CD4-positive, alpha-beta T cell (primary cell): ENCODE data around the gene RBMS3. TPM values are rescaled to one million over a fixed set of nuclear protein-coding genes. Genes with fewer than 3 reads are reported as not detected.

ENCODE experiments used
- ATAC-seq: fragments of 200-7000 bp; cut with Tn5 transposase; one replicate; pipeline ENCODE4 v1.10.0; 2022; ENCODE audit warnings: mild to moderate bottlenecking; ENCODE audit not compliant: poor library complexity
- CTCF ChIA-PET: fragments of 350-600 bp; sonication (Branson Sonifier 250); formaldehyde crosslinking; loops from one replicate; lab custom pipeline; 2021; ENCODE audit warnings: antibody characterized with exemption, inconsistent platforms; lab: Charles Lee
- POLR2A ChIA-PET: fragments of 350-600 bp; sonication (Branson Sonifier 250); formaldehyde crosslinking; loops from one replicate; lab custom pipeline; 2021; ENCODE audit warnings: antibody characterized with exemption, inconsistent platforms; lab: Charles Lee
- DNase-seq, 14 experiments: peaks; one replicate each; pipeline ENCODE4 v3.0.0-alpha.2; 2013 to 2020; ENCODE audit warnings: mixed read lengths in 2 of 14
- H3K27ac ChIP-seq, 2 donors: one replicate each; pipeline versions ENCODE4 v1.5.1 to v1.7.0; 2013; ENCODE audit warnings: low read length in 2 of 2, low read depth in 1 of 2, mild to moderate bottlenecking in 1 of 2
- H3K27me3 ChIP-seq, 2 experiments: 1 replicate in 1 of 2; 2 replicates in 1 of 2; pipeline versions ENCODE4 v1.6.1 to v1.7.0; 2013; ENCODE audit warnings: low read length in 2 of 2, control low read depth in 1 of 2, mild to moderate bottlenecking in 1 of 2, moderate library complexity in 1 of 2; ENCODE audit not compliant: insufficient read depth in 2 of 2, control insufficient read depth in 1 of 2
- H3K36me3 ChIP-seq: one replicate; pipeline ENCODE4 v1.6.1; 2013; ENCODE audit warnings: low read length, control low read depth; ENCODE audit not compliant: insufficient read depth
- H3K4me1 ChIP-seq: one replicate; pipeline ENCODE4 v1.6.1; 2013; ENCODE audit warnings: low read length, control low read depth; ENCODE audit not compliant: insufficient read depth
- H3K4me3 ChIP-seq: one replicate; pipeline ENCODE4 v1.5.1; 2013; ENCODE audit warnings: mild to moderate bottlenecking, low read length, moderate library complexity
- H3K9me3 ChIP-seq, 2 experiments: 1 replicate in 1 of 2; 2 replicates in 1 of 2; pipeline versions ENCODE4 v1.6.1 to v1.7.0; 2013; ENCODE audit warnings: low read length in 2 of 2, mild to moderate bottlenecking in 2 of 2, control low read depth in 1 of 2, moderate library complexity in 1 of 2; ENCODE audit not compliant: control insufficient read depth in 1 of 2, insufficient read depth in 1 of 2
- H3K27ac Mint-ChIP-seq: one replicate; pipeline ENCODE4 v1.8.0; 2020; ENCODE audit warnings: mixed read lengths
- H3K27me3 Mint-ChIP-seq: one replicate; pipeline ENCODE4 v1.8.0; 2021; ENCODE audit warnings: mixed read lengths
- H3K36me3 Mint-ChIP-seq: one replicate; pipeline ENCODE4 v1.8.0; 2021; ENCODE audit warnings: low read depth, mixed read lengths
- H3K4me1 Mint-ChIP-seq: one replicate; pipeline ENCODE4 v1.8.0; 2021; ENCODE audit warnings: low read depth, mixed read lengths
- H3K4me3 Mint-ChIP-seq: one replicate; pipeline ENCODE4 v1.8.0; 2020; ENCODE audit warnings: mild to moderate bottlenecking, mixed read lengths
- H3K9me3 Mint-ChIP-seq: one replicate; pipeline ENCODE4 v1.8.0; 2020; ENCODE audit warnings: mixed read lengths
- intact Hi-C, 2 experiments: fragments of 100-400 bp; cut with DNase I in 1 of 2; cut with micrococcal nuclease in 1 of 2; formaldehyde crosslinking; loops; one replicate each; pipeline versions ENCODE4 v1.15.1 to v1.9.0; 2023 to 2025; cut with DNase I, micrococcal nuclease
- total RNA-seq, 174 experiments: library from RNA in 2 of 174; stranded (reverse) in 2 of 174; gene quantifications; one replicate each; pipeline ENCODE4 v1.2.3 and lab custom pipeline; 2021 to 2026
- TF ChIP-seq, protein P1 (sequence below): fragments of 200-600 bp; IDR thresholded peaks from one replicate; pipeline ENCODE4 v1.8.0; 2022; ENCODE audit warnings: antibody characterized with exemption, mild to moderate bottlenecking

RBMS3 gene
- total RNA-seq, 2 experiments from 2014 or later: 1.6 to 1.7 TPM

DNA sequence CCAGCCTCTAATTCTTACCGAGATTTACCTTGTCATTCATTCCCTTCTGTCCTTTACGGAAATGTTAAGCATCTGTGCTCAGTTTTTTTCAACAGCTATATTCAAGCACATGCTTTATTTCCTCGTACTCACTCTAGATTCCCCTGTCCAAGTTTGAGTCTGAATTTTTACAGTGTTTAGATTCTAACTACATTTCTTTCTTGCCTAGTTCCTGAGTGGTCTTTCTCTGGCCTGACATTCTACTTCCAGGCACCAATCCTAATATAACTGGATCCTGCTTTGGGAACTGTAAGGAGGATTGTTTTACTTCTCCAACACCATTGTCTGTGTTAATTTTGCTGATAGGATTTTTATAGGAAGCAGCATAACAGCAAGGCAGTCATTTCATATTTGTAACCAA lies 222.4 kb downstream of the RBMS3 start:
- Histone ChIP-seq H3K36me3 (no peaks in the 10 kb centered on the region), H3K27me3 (no peaks in the 10 kb centered on the region), H3K9me3 (no peaks in the 10 kb centered on the region), H3K4me1 (no peaks in the 10 kb centered on the region), H3K27ac (no peak overlapping the region), H3K4me3 (no peak overlapping the region)
- Mint-ChIP-seq H3K4me3 (no peak overlapping the region), H3K36me3 (no peaks in the 10 kb centered on the region), H3K27ac (no peak overlapping the region), H3K9me3 (no peaks in the 10 kb centered on the region), H3K27me3 (no peaks in the 10 kb centered on the region), H3K4me1 (no peaks in the 10 kb centered on the region)
- POLR2A ChIA-PET: no interaction called here
- ATAC-seq (no peak), DNase-seq (no peak)
- intact Hi-C loops: no loop called here
- TF ChIP-seq, protein P1, sequence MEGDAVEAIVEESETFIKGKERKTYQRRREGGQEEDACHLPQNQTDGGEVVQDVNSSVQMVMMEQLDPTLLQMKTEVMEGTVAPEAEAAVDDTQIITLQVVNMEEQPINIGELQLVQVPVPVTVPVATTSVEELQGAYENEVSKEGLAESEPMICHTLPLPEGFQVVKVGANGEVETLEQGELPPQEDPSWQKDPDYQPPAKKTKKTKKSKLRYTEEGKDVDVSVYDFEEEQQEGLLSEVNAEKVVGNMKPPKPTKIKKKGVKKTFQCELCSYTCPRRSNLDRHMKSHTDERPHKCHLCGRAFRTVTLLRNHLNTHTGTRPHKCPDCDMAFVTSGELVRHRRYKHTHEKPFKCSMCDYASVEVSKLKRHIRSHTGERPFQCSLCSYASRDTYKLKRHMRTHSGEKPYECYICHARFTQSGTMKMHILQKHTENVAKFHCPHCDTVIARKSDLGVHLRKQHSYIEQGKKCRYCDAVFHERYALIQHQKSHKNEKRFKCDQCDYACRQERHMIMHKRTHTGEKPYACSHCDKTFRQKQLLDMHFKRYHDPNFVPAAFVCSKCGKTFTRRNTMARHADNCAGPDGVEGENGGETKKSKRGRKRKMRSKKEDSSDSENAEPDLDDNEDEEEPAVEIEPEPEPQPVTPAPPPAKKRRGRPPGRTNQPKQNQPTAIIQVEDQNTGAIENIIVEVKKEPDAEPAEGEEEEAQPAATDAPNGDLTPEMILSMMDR: no peak
- CTCF ChIA-PET: no interaction called here

DNA sequence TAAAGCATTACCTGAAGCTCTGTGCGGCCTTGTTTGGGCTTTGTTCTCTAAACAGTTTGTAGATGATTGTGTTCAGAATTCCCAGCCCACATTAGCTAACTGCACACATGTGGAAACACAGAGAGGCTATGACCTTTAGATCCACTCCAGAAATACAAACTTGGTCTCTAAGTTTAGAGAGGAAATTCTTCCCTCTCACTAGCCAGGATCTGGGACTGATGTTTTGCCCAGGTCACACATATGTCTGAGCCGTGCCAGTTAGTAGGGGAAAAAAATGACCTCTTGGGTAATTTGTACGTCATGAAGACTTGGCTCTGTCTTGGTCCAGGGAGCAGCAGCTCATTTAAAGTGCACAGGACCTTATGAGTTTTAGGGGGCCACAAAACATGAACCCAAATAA lies 223.1 kb downstream of the RBMS3 start:
- ChIA-PET CTCF (interaction anchor here (0.6 kb wide), 1 partner anchor 186 kb away, joined by 4 read pairs; no protein-coding TSS in a partner anchor), POLR2A (no interaction called here)
- Mint-ChIP-seq H3K27me3 (no peaks in the 10 kb centered on the region), H3K9me3 (no peaks in the 10 kb centered on the region), H3K36me3 (no peaks in the 10 kb centered on the region), H3K4me3 (no peak overlapping the region), H3K27ac (no peak overlapping the region), H3K4me1 (no peaks in the 10 kb centered on the region)
- DNase-seq (no peak), ATAC-seq (no peak)
- intact Hi-C loops: no loop called here
- no peaks in the 10 kb centered on the region for H3K27me3 ChIP-seq
- H3K36me3 ChIP-seq: no peaks in the 10 kb centered on the region
- H3K4me1 ChIP-seq: no peaks in the 10 kb centered on the region
- no peak overlapping the region for H3K4me3 ChIP-seq
- H3K9me3 ChIP-seq: no peaks in the 10 kb centered on the region
- H3K27ac ChIP-seq: no peak overlapping the region
- TF ChIP-seq, protein P1: no peak

- TF ChIP-seq, protein P1: no peak
- H3K4me1 Mint-ChIP-seq: no peaks in the 10 kb centered on the region
- H3K27me3 Mint-ChIP-seq: no peaks in the 10 kb centered on the region
- ChIA-PET CTCF (no interaction called here), POLR2A (no interaction called here)
- Histone ChIP-seq H3K4me3 (no peak overlapping the region), H3K9me3 (no peaks in the 10 kb centered on the region), H3K27me3 (no peaks in the 10 kb centered on the region), H3K36me3 (no peaks in the 10 kb centered on the region), H3K4me1 (no peaks in the 10 kb centered on the region), H3K27ac (no peak overlapping the region)
- DNase-seq (no peak), ATAC-seq (no peak)
- H3K4me3 Mint-ChIP-seq: no peak overlapping the region
- intact Hi-C loops: no loop called here
- no peaks in the 10 kb centered on the region for H3K9me3 Mint-ChIP-seq
- no peaks in the 10 kb centered on the region for H3K36me3 Mint-ChIP-seq
- H3K27ac Mint-ChIP-seq: no peak overlapping the region
Measured at GRCh38 chr3:29506502-29506901, 225.6 kb downstream of the RBMS3 start.
